Cardiac muscle cell (in vitro differentiated cells and primary cell): ENCODE data around the gene ITGAX. TPM values are rescaled to one million over a fixed set of nuclear protein-coding genes. Genes with fewer than 3 reads are reported as not detected.
A peak's percentile ranks its signal among the peaks of the same experiment; 100 is the strongest.

Experiments used
- DNase-seq, 2 donors: peaks; one replicate each; pipeline versions ENCODE4 v3.0.0 to v3.0.0-alpha.2; 2010 to 2017; ENCODE audit warnings: low read depth in 1 of 2, low spot score in 1 of 2
- H3K27ac ChIP-seq: fragments of 200-600 bp; sonication (generic); 2 replicates; pipeline ENCODE4 v1.5.1; 2016
- H3K27me3 ChIP-seq: fragments of 200-600 bp; sonication (generic); 2 replicates; pipeline ENCODE4 v1.6.0; 2016; ENCODE audit warnings: control low read depth
- H3K36me3 ChIP-seq: fragments of 200-600 bp; sonication (generic); 2 replicates; pipeline ENCODE4 v1.5.1; 2016; ENCODE audit warnings: control low read depth
- H3K4me1 ChIP-seq: fragments of 200-600 bp; sonication (generic); 2 replicates; pipeline ENCODE4 v1.8.1; 2017; ENCODE audit warnings: low read depth, mild to moderate bottlenecking, mixed run types
- H3K4me3 ChIP-seq: fragments of 200-600 bp; sonication (generic); 2 replicates; pipeline ENCODE4 v1.5.1; 2016; ENCODE audit warnings: mild to moderate bottlenecking
- H3K9me3 ChIP-seq: fragments of 200-600 bp; sonication (generic); 2 replicates; pipeline ENCODE4 v1.5.1; 2017; ENCODE audit warnings: low read depth, mild to moderate bottlenecking, control low read depth
- CTCF ChIP-seq: IDR thresholded peaks from 2 replicates; pipeline ENCODE4 v1.5.1; 2012; ENCODE audit warnings: low read depth, mild to moderate bottlenecking, low read length
- polyA plus RNA-seq: library from polyadenylated mRNA; unstranded; fragments of >200 nt; fragmentation: Nextera tagmentation; extraction: Ambion mirVana; gene quantifications from 2 replicates; pipeline ENCODE4 v1.2.1, GENCODE V29; 2016
- total RNA-seq: library from RNA; depleted of rRNA; stranded (reverse); fragments of >200 nt; gene quantifications from 2 replicates; pipeline ENCODE4 v1.2.3, GENCODE V29; 2016

Gene ITGAX
- total and polyA plus RNA-seq, 2 experiments from 2014 or later, result 0.69 TPM; not detected in 1

- Histone ChIP-seq H3K36me3 (no peaks in the 10 kb centered on the region), H3K27me3 (peaks cover 5% of the 10 kb centered on the region), H3K4me3 (no peak overlapping the region), H3K9me3 (no peaks in the 10 kb centered on the region), H3K4me1 (no peaks in the 10 kb centered on the region), H3K27ac (no peak overlapping the region)
- no peak for TF ChIP-seq CTCF
- no peak for DNase-seq
Measured at GRCh38 chr16:31403590-31404352, 48.8 kb downstream of the ITGAX start.

GRCh38 chr16:31404353-31405064, 49.5 kb downstream of the ITGAX start:
- Histone ChIP-seq H3K36me3 (no peaks in the 10 kb centered on the region), H3K27ac (no peak overlapping the region), H3K9me3 (no peaks in the 10 kb centered on the region), H3K27me3 (peaks cover 5% of the 10 kb centered on the region), H3K4me1 (no peaks in the 10 kb centered on the region), H3K4me3 (no peak overlapping the region)
- peak in 1 of 2 donors; percentile 57 for DNase-seq
- TF ChIP-seq CTCF, result no peak

GRCh38 chr16:31407406-31407805, 52.4 kb downstream of the ITGAX start:
- Histone ChIP-seq H3K36me3 (no peaks in the 10 kb centered on the region), H3K4me3 (no peak overlapping the region), H3K27ac (no peak overlapping the region), H3K4me1 (no peaks in the 10 kb centered on the region), H3K27me3 (peaks cover 5% of the 10 kb centered on the region), H3K9me3 (no peaks in the 10 kb centered on the region)
- TF ChIP-seq CTCF, result no peak
- DNase-seq, result no peak

- no peak for TF ChIP-seq CTCF
- no peaks in the 10 kb centered on the region for H3K36me3 ChIP-seq
- no peaks in the 10 kb centered on the region for H3K9me3 ChIP-seq
- H3K4me3 ChIP-seq, result no peak overlapping the region
- H3K27ac ChIP-seq, result no peak overlapping the region
- DNase-seq, result peak in 1 of 2 donors; percentile 37
- H3K27me3 ChIP-seq, result peaks cover 5% of the 10 kb centered on the region
- H3K4me1 ChIP-seq, result no peaks in the 10 kb centered on the region
Measured at GRCh38 chr16:31409433-31409832, 54.5 kb downstream of the ITGAX start.

GRCh38 chr16:31410082-31410481, 55.1 kb downstream of the ITGAX start:
- Histone ChIP-seq H3K4me3 (no peak overlapping the region), H3K9me3 (no peaks in the 10 kb centered on the region), H3K4me1 (no peaks in the 10 kb centered on the region), H3K36me3 (no peaks in the 10 kb centered on the region), H3K27ac (no peak overlapping the region), H3K27me3 (peaks cover 5% of the 10 kb centered on the region)
- TF ChIP-seq CTCF, result no peak
- DNase-seq, result no peak
